H1 (cell line): Measurements from ENCODE around the gene SLC35F3. TPM values are rescaled to one million over a fixed set of nuclear protein-coding genes. Genes with fewer than 3 reads are reported as not detected.

Source experiments
- CTCF ChIA-PET: fragments of 300-600 bp; sonication (Branson Sonifier 250); formaldehyde crosslinking; loops from one replicate; lab custom pipeline; 2021; ENCODE audit not compliant: partially characterized antibody; lab: Charles Lee
- POLR2A ChIA-PET: fragments of 300-600 bp; sonication (Branson Sonifier 250); formaldehyde crosslinking; loops from one replicate; lab custom pipeline; 2021; ENCODE audit warnings: inconsistent platforms; ENCODE audit not compliant: partially characterized antibody; lab: Charles Lee
- DNase-seq, 2 experiments: peaks; one replicate each; pipeline versions ENCODE4 v3.0.0 to v3.0.0-alpha.2; 2010 to 2022; ENCODE audit warnings: low spot score in 2 of 2, low read depth in 1 of 2, mixed read lengths in 1 of 2
- FAIRE-seq: peaks from 2 replicates; lab custom pipeline; 2011; peaks lifted over from hg19 to GRCh38; lab: Jason Lieb, UNC
- H2AFZ ChIP-seq: 2 replicates; pipeline ENCODE4 v1.8.1; 2012; ENCODE audit warnings: low read length, inconsistent platforms
- H2AK5ac ChIP-seq: 2 replicates; pipeline ENCODE4 v1.6.1; 2013; ENCODE audit warnings: low read depth, low read length
- H2BK120ac ChIP-seq: replicated peaks from 2 replicates; pipeline ENCODE3; 2013; ENCODE audit warnings: low read depth, low read length, inconsistent platforms
- H2BK12ac ChIP-seq: 2 replicates; pipeline ENCODE4 v1.6.1; 2013; ENCODE audit warnings: low read depth, low read length
- H2BK15ac ChIP-seq: 2 replicates; pipeline ENCODE4 v1.6.1; 2013; ENCODE audit warnings: low read length
- H2BK20ac ChIP-seq: 2 replicates; pipeline ENCODE4 v1.6.1; 2013; ENCODE audit warnings: low read length
- H2BK5ac ChIP-seq: 2 replicates; pipeline ENCODE4 v1.6.1; 2013; ENCODE audit warnings: low read depth, low read length
- H3K14ac ChIP-seq: 2 replicates; pipeline ENCODE4 v1.6.1; 2013; ENCODE audit warnings: inconsistent platforms; ENCODE audit not compliant: insufficient read length
- H3K18ac ChIP-seq: 2 replicates; pipeline ENCODE4 v1.6.1; 2013; ENCODE audit warnings: low read length; ENCODE audit errors: extremely low read depth
- H3K23ac ChIP-seq: 2 replicates; pipeline ENCODE4 v1.6.1; 2013; ENCODE audit warnings: inconsistent platforms; ENCODE audit not compliant: insufficient read length
- H3K23me2 ChIP-seq: 2 replicates; pipeline ENCODE4 v1.6.1; 2013; ENCODE audit warnings: low read depth, low read length
- H3K27ac ChIP-seq: 2 replicates; pipeline ENCODE4 v1.6.1; 2011; ENCODE audit warnings: low read depth, low read length, inconsistent platforms
- H3K27me3 ChIP-seq, 4 experiments: replicated peaks in 1 of 4; 1 replicate in 1 of 4; 2 replicates in 3 of 4; pipeline versions ENCODE4 v1.6.1 to v1.8.1; 2011 to 2013; ENCODE audit warnings: low read length in 3 of 4, mild to moderate bottlenecking in 3 of 4, inconsistent platforms in 2 of 4, mixed read lengths in 2 of 4, moderate library complexity in 1 of 4; ENCODE audit not compliant: control insufficient read depth in 3 of 4, insufficient read depth in 3 of 4; ENCODE audit errors: extremely low read depth in 1 of 4
- H3K36me3 ChIP-seq, 4 experiments: 2 replicates each; pipeline versions ENCODE4 v1.6.1 to v1.8.1; 2011 to 2013; ENCODE audit warnings: mild to moderate bottlenecking in 4 of 4, low read length in 3 of 4, moderate library complexity in 2 of 4, control low read depth in 1 of 4, inconsistent platforms in 1 of 4; ENCODE audit not compliant: insufficient read depth in 4 of 4, control insufficient read depth in 2 of 4
- H3K4ac ChIP-seq: replicated peaks from 2 replicates; pipeline ENCODE3; 2013; ENCODE audit warnings: low read length, low read depth, mixed read lengths, inconsistent platforms; ENCODE audit not compliant: insufficient read length
- H3K4me1 ChIP-seq, 4 experiments: replicated peaks in 1 of 4; 1 replicate in 1 of 4; 2 replicates in 3 of 4; pipeline versions ENCODE4 v1.6.1 to v1.8.1; 2011 to 2013; ENCODE audit warnings: low read length in 3 of 4, inconsistent platforms in 2 of 4, mixed read lengths in 1 of 4; ENCODE audit not compliant: insufficient read depth in 4 of 4, control insufficient read depth in 3 of 4
- H3K4me2 ChIP-seq, 2 experiments: 2 replicates each; pipeline versions ENCODE4 v1.6.1 to v1.8.1; 2011 to 2013; ENCODE audit warnings: low read depth in 2 of 2, low read length in 2 of 2, control low read depth in 1 of 2, inconsistent platforms in 1 of 2, mild to moderate bottlenecking in 1 of 2; ENCODE audit not compliant: insufficient read depth in 1 of 2
- H3K4me3 ChIP-seq, 4 experiments: fragments of 200-600, 300-600 bp in 1 of 4; sonication (generic), shearing (Covaris generic), sonication (Bioruptor Twin) in 1 of 4; 2 replicates each; pipeline versions ENCODE4 v1.5.1 to v1.8.1; 2011 to 2016; ENCODE audit warnings: low read length in 4 of 4, low read depth in 3 of 4, control low read depth in 2 of 4, inconsistent platforms in 2 of 4, mild to moderate bottlenecking in 2 of 4, mixed read lengths in 1 of 4, moderate library complexity in 1 of 4; ENCODE audit not compliant: insufficient read depth in 2 of 4; ENCODE audit errors: extremely low read depth in 1 of 4
- H3K56ac ChIP-seq: replicated peaks from 2 replicates; pipeline ENCODE3; 2013; ENCODE audit warnings: low read depth, mild to moderate bottlenecking, mixed read lengths, low read length, inconsistent platforms; ENCODE audit not compliant: insufficient read length
- H3K79me1 ChIP-seq: 2 replicates; pipeline ENCODE4 v1.6.1; 2013; ENCODE audit warnings: low read depth, low read length, control low read depth
- H3K79me2 ChIP-seq, 2 experiments: 2 replicates each; pipeline versions ENCODE4 v1.6.1 to v1.8.1; 2012 to 2013; ENCODE audit warnings: low read length in 2 of 2, mild to moderate bottlenecking in 2 of 2, inconsistent platforms in 1 of 2; ENCODE audit not compliant: insufficient read depth in 2 of 2, control insufficient read depth in 1 of 2
- H3K9ac ChIP-seq, 4 experiments: replicated peaks in 1 of 4; 1 replicate in 1 of 4; 2 replicates in 3 of 4; pipeline versions ENCODE4 v1.6.1 to v1.8.1; 2011 to 2013; ENCODE audit warnings: low read depth in 3 of 4, low read length in 3 of 4, control low read depth in 2 of 4, mild to moderate bottlenecking in 2 of 4, moderate library complexity in 2 of 4, inconsistent platforms in 1 of 4; ENCODE audit errors: extremely low read depth in 1 of 4
- H3K9me3 ChIP-seq, 2 experiments: 2 replicates each; pipeline versions ENCODE4 v1.6.1 to v1.8.1; 2012 to 2013; ENCODE audit warnings: mild to moderate bottlenecking in 2 of 2, moderate library complexity in 2 of 2, control low read depth in 1 of 2, inconsistent platforms in 1 of 2, low read depth in 1 of 2, low read length in 1 of 2, mixed read lengths in 1 of 2; ENCODE audit not compliant: insufficient read depth in 2 of 2
- H4K20me1 ChIP-seq, 2 experiments: replicated peaks in 1 of 2; 2 replicates each; pipeline versions ENCODE3 to v1.8.1; 2011 to 2013; ENCODE audit warnings: inconsistent platforms in 2 of 2, low read length in 2 of 2, mild to moderate bottlenecking in 1 of 2; ENCODE audit not compliant: insufficient read depth in 2 of 2, control insufficient read depth in 1 of 2
- H4K5ac ChIP-seq: 2 replicates; pipeline ENCODE4 v1.6.1; 2013; ENCODE audit warnings: low read length, low read depth, mixed read lengths, inconsistent platforms; ENCODE audit not compliant: insufficient read length
- H4K8ac ChIP-seq: 2 replicates; pipeline ENCODE4 v1.8.0; 2013; ENCODE audit warnings: mild to moderate bottlenecking, moderate library complexity, low read length, inconsistent platforms; ENCODE audit not compliant: insufficient read depth; ENCODE audit errors: extremely low read depth
- H4K91ac ChIP-seq: replicated peaks from 2 replicates; pipeline ENCODE3; 2013; ENCODE audit warnings: low read length, mixed read lengths, inconsistent platforms; ENCODE audit not compliant: insufficient read length
- HDAC6 ChIP-seq: IDR thresholded peaks from one replicate; pipeline ENCODE4 v1.7.1; 2012; ENCODE audit warnings: low read depth, mild to moderate bottlenecking, inconsistent platforms, low read length, moderate library complexity
- TAF1 ChIP-seq: IDR thresholded peaks from 2 replicates; pipeline ENCODE4 v1.6.1; 2011; ENCODE audit warnings: mild to moderate bottlenecking, low read depth, low read length
- TCF12 ChIP-seq: IDR thresholded peaks from 2 replicates; pipeline ENCODE4 v1.6.1; 2011; ENCODE audit warnings: low read depth, mild to moderate bottlenecking, low read length
- WGBS, 2 experiments: shearing (Covaris generic) in 1 of 2; methylation state at CpG; one replicate each; pipeline versions ENCODE4 v1.1.6 to v1.1.7; 2013 to 2015; ENCODE audit warnings: low lambda C conversion rate in 2 of 2, mixed read lengths in 2 of 2, inconsistent platforms in 1 of 2, low coverage in 1 of 2, missing lambda C conversion rate in 1 of 2; ENCODE audit not compliant: insufficient replicate concordance in 2 of 2, insufficient coverage in 1 of 2, insufficient read length in 1 of 2; ENCODE audit errors: extremely low coverage in 1 of 2, missing lambda C conversion rate in 1 of 2; 5-methylcytosine and 5-hydroxymethylcytosine counted together
- polyA plus RNA-seq, 7 experiments: library from polyadenylated mRNA; depleted of rRNA in 3 of 7; stranded (reverse) in 5 of 7; unstranded in 2 of 7; fragments of >200 nt in 5 of 7; fragments of 200-250 nt in 2 of 7; gene quantifications; 1 replicate in 5 of 7; 2 replicates in 1 of 7; 4 replicates in 1 of 7; pipeline versions ENCODE4 v1.2.1 to v1.2.3, GENCODE V29; 2011 to 2013; ENCODE audit warnings: missing spikeins in 2 of 7, mixed read lengths in 2 of 7
- total RNA-seq: library from RNA; stranded (reverse); fragmentation: NEBNext Ultra II Directional; extraction: Animal tissue kit (Norgen Biotek cat#: 25700); gene quantifications from 2 replicates; pipeline ENCODE4 v1.2.1, GENCODE V29; 2021
- TF ChIP-seq, protein P1 (sequence below), 3 experiments: IDR thresholded peaks; 1 replicate in 2 of 3; 2 replicates in 1 of 3; pipeline versions ENCODE4 v1.5.1 to v1.6.1; 2011; ENCODE audit warnings: low read length in 3 of 3, mild to moderate bottlenecking in 3 of 3, inconsistent platforms in 2 of 3, low read depth in 1 of 3, moderate library complexity in 1 of 3; ENCODE audit not compliant: insufficient read depth in 1 of 3; ENCODE audit errors: control extremely low read depth in 1 of 3
- TF ChIP-seq, protein P2 (sequence below): IDR thresholded peaks from 2 replicates; pipeline ENCODE4 v1.6.1; 2012; ENCODE audit warnings: inconsistent platforms

The SLC35F3 gene
- total and polyA plus RNA-seq, 2 of the 8 experiments (the other 6 are each of a cell fraction or from before 2014, with no cell fraction given): 0.78 to 1.2 TPM

DNA sequence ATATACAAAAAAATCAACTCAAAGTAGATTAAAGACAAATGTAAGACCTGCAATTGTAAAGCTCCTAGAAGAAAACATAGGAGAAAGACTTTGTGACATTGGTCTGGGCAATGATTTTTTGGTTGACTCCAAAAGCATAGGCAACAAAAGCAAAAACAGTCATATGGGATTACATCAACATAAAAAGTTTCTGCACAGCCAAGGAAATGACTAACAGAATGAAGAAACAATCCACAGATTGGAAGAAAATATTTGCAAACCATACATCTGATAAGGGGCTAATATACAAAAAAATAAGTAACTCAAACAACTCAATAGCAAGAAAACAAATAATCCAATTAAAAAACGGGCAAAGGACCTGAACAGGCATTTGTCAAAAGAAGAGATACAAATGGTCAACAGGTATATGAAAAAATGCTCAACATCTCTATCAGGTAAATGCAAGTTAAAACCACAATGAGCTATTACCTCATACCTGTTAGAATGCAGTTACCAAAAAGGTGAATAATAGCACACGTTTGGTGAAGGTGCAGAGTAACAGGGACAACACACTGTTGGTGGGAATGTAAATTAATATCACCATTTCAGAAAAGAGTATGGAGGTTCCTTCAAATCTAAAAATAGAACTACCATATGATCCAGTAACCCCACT, 295.1 kb downstream of the SLC35F3 start:
- Histone ChIP-seq H2BK12ac (no peak overlapping the region), H3K27ac (no peak overlapping the region), H2BK120ac (no peak overlapping the region), H3K27me3 (no peaks in the 10 kb centered on the region), H3K4me3 (no peak overlapping the region), H4K91ac (no peak overlapping the region), H2AFZ (no peak overlapping the region), H3K9ac (no peak overlapping the region), H3K9me3 (no peaks in the 10 kb centered on the region), H3K14ac (no peak overlapping the region), H3K4me1 (no peaks in the 10 kb centered on the region), H3K4ac (no peak overlapping the region), H3K23me2 (no peaks in the 10 kb centered on the region), H3K36me3 (no peaks in the 10 kb centered on the region), H3K23ac (no peak overlapping the region), H2BK20ac (no peak overlapping the region), H3K79me1 (no peaks in the 10 kb centered on the region), H3K4me2 (no peak overlapping the region), H3K79me2 (no peaks in the 10 kb centered on the region), H3K56ac (no peak overlapping the region), H2BK15ac (no peak overlapping the region), H4K20me1 (no peaks in the 10 kb centered on the region), H2BK5ac (no peak overlapping the region), H4K5ac (no peak overlapping the region), H3K18ac (no peak overlapping the region), H2AK5ac (no peak overlapping the region), H4K8ac (no peak overlapping the region)
- POLR2A ChIA-PET: no interaction called here
- DNase-seq (no peak), FAIRE-seq (no peak)
- CTCF ChIA-PET: interaction anchor here (0.6 to 7.1 kb wide), 5 partner anchors 10 to 110 kb away, joined by 3 to 39 read pairs (median 5); no protein-coding TSS in a partner anchor
- WGBS, 2 experiments: 76% methylated on average over 2 of the region's 2 CpGs; no CpG with 5 or more reads in 1 of the 2 experiments
- TF ChIP-seq, protein P1, sequence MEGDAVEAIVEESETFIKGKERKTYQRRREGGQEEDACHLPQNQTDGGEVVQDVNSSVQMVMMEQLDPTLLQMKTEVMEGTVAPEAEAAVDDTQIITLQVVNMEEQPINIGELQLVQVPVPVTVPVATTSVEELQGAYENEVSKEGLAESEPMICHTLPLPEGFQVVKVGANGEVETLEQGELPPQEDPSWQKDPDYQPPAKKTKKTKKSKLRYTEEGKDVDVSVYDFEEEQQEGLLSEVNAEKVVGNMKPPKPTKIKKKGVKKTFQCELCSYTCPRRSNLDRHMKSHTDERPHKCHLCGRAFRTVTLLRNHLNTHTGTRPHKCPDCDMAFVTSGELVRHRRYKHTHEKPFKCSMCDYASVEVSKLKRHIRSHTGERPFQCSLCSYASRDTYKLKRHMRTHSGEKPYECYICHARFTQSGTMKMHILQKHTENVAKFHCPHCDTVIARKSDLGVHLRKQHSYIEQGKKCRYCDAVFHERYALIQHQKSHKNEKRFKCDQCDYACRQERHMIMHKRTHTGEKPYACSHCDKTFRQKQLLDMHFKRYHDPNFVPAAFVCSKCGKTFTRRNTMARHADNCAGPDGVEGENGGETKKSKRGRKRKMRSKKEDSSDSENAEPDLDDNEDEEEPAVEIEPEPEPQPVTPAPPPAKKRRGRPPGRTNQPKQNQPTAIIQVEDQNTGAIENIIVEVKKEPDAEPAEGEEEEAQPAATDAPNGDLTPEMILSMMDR (IDR thresholded peaks at IDR 0.05; ENCODE audit: control extremely low read depth in 1 of 3, insufficient read depth in 1 of 3, low read depth in 1 of 3, low read length in 3 of 3): no peak
- TF ChIP-seq HDAC6: no peak
- TF ChIP-seq TCF12: no peak
- no peak for TF ChIP-seq TAF1
- TF ChIP-seq, protein P2, sequence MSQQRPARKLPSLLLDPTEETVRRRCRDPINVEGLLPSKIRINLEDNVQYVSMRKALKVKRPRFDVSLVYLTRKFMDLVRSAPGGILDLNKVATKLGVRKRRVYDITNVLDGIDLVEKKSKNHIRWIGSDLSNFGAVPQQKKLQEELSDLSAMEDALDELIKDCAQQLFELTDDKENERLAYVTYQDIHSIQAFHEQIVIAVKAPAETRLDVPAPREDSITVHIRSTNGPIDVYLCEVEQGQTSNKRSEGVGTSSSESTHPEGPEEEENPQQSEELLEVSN: no peak
